Effector memory CD4-positive, alpha-beta T cell (primary cell): Measurements from ENCODE around the gene CYRIA.

Experiments used
- DNase-seq, 3 donors: peaks; one replicate each; pipeline ENCODE4 v3.0.0-alpha.2; 2020
- H3K27ac ChIP-seq: 2 replicates; pipeline ENCODE4 v1.7.0; 2013; ENCODE audit warnings: mild to moderate bottlenecking, low read length, moderate library complexity; ENCODE audit not compliant: insufficient read depth, poor library complexity, severe bottlenecking
- H3K27me3 ChIP-seq: replicated peaks from 2 replicates; pipeline ENCODE4 v1.7.0; 2013; ENCODE audit warnings: mild to moderate bottlenecking, low read length; ENCODE audit not compliant: insufficient read depth, control insufficient read depth, poor library complexity, severe bottlenecking
- H3K36me3 ChIP-seq: 2 replicates; pipeline ENCODE4 v1.7.0; 2013; ENCODE audit warnings: mild to moderate bottlenecking, low read length, moderate library complexity; ENCODE audit not compliant: control insufficient read depth, insufficient read depth
- H3K4me1 ChIP-seq: 2 replicates; pipeline ENCODE4 v1.7.0; 2013; ENCODE audit warnings: low read length, mild to moderate bottlenecking; ENCODE audit not compliant: control insufficient read depth, insufficient read depth, poor library complexity, severe bottlenecking
- H3K4me3 ChIP-seq: 2 replicates; pipeline ENCODE4 v1.7.0; 2013; ENCODE audit warnings: low read length, low read depth, mild to moderate bottlenecking; ENCODE audit not compliant: insufficient read depth, poor library complexity, severe bottlenecking
- H3K9me3 ChIP-seq: 2 replicates; pipeline ENCODE4 v1.7.0; 2013; ENCODE audit warnings: mild to moderate bottlenecking, low read length, moderate library complexity; ENCODE audit not compliant: control insufficient read depth

Gene CYRIA

GRCh38 chr2:16652296-16653082, 13.1 kb downstream of the CYRIA start:
- no peaks in the 10 kb centered on the region for H3K36me3 ChIP-seq
- no peaks in the 10 kb centered on the region for H3K4me1 ChIP-seq
- H3K4me3 ChIP-seq, result no peak overlapping the region
- H3K9me3 ChIP-seq, result no peaks in the 10 kb centered on the region
- no peak for DNase-seq
- H3K27me3 ChIP-seq, result no peaks in the 10 kb centered on the region
- H3K27ac ChIP-seq, result no peak overlapping the region

GRCh38 chr2:16650287-16651249, 15.1 kb downstream of the CYRIA start:
- Histone ChIP-seq H3K27me3 (no peaks in the 10 kb centered on the region), H3K9me3 (no peaks in the 10 kb centered on the region)
- no peak for DNase-seq

GRCh38 chr2:16649353-16650286, 16.0 kb downstream of the CYRIA start:
- no peaks in the 10 kb centered on the region for H3K36me3 ChIP-seq
- H3K27ac ChIP-seq, result no peak overlapping the region
- no peak for DNase-seq
- H3K9me3 ChIP-seq, result no peaks in the 10 kb centered on the region
- no peaks in the 10 kb centered on the region for H3K4me1 ChIP-seq
- no peaks in the 10 kb centered on the region for H3K27me3 ChIP-seq
- no peak overlapping the region for H3K4me3 ChIP-seq

More at GRCh38 chr2:16650287-16651249, 15.1 kb downstream of the CYRIA start:
- Histone ChIP-seq H3K27ac (no peak overlapping the region), H3K4me1 (no peaks in the 10 kb centered on the region), H3K4me3 (no peak overlapping the region), H3K36me3 (no peaks in the 10 kb centered on the region)

GRCh38 chr2:16647992-16648617, 17.5 kb downstream of the CYRIA start:
- no peaks in the 10 kb centered on the region for H3K4me1 ChIP-seq
- DNase-seq, result no peak
- no peak overlapping the region for H3K4me3 ChIP-seq
- H3K27ac ChIP-seq, result no peak overlapping the region
- H3K27me3 ChIP-seq, result no peaks in the 10 kb centered on the region
- no peaks in the 10 kb centered on the region for H3K9me3 ChIP-seq
- H3K36me3 ChIP-seq, result no peaks in the 10 kb centered on the region

GRCh38 chr2:16645775-16646559, 19.7 kb downstream of the CYRIA start:
- H3K4me3 ChIP-seq, result no peak overlapping the region
- no peaks in the 10 kb centered on the region for H3K4me1 ChIP-seq
- DNase-seq, result no peak
- H3K27me3 ChIP-seq, result no peaks in the 10 kb centered on the region
- no peaks in the 10 kb centered on the region for H3K9me3 ChIP-seq
- no peak overlapping the region for H3K27ac ChIP-seq
- H3K36me3 ChIP-seq, result no peaks in the 10 kb centered on the region

- no peaks in the 10 kb centered on the region for H3K4me1 ChIP-seq
- no peak for DNase-seq
- no peaks in the 10 kb centered on the region for H3K27me3 ChIP-seq
- H3K4me3 ChIP-seq, result no peak overlapping the region
- H3K36me3 ChIP-seq, result no peaks in the 10 kb centered on the region
- H3K9me3 ChIP-seq, result no peaks in the 10 kb centered on the region
- no peak overlapping the region for H3K27ac ChIP-seq
Observed at GRCh38 chr2:16645088-16645487, 20.5 kb downstream of the CYRIA start.

- Histone ChIP-seq H3K4me1 (no peaks in the 10 kb centered on the region), H3K27ac (no peak overlapping the region), H3K4me3 (no peak overlapping the region), H3K36me3 (no peaks in the 10 kb centered on the region), H3K27me3 (no peaks in the 10 kb centered on the region), H3K9me3 (no peaks in the 10 kb centered on the region)
- DNase-seq, result no peak
Observed at GRCh38 chr2:16644221-16644925, 21.3 kb downstream of the CYRIA start.

- no peaks in the 10 kb centered on the region for H3K36me3 ChIP-seq
Observed at GRCh38 chr2:16643099-16643498, 22.5 kb downstream of the CYRIA start.

More at GRCh38 chr2:16643099-16643498, 22.5 kb downstream of the CYRIA start:
- H3K9me3 ChIP-seq, result no peaks in the 10 kb centered on the region
- no peaks in the 10 kb centered on the region for H3K4me1 ChIP-seq
- no peak for DNase-seq
- no peak overlapping the region for H3K27ac ChIP-seq
- no peak overlapping the region for H3K4me3 ChIP-seq
- H3K27me3 ChIP-seq, result no peaks in the 10 kb centered on the region
